Measurements from ENCODE around the gene ATF4.

DNA sequence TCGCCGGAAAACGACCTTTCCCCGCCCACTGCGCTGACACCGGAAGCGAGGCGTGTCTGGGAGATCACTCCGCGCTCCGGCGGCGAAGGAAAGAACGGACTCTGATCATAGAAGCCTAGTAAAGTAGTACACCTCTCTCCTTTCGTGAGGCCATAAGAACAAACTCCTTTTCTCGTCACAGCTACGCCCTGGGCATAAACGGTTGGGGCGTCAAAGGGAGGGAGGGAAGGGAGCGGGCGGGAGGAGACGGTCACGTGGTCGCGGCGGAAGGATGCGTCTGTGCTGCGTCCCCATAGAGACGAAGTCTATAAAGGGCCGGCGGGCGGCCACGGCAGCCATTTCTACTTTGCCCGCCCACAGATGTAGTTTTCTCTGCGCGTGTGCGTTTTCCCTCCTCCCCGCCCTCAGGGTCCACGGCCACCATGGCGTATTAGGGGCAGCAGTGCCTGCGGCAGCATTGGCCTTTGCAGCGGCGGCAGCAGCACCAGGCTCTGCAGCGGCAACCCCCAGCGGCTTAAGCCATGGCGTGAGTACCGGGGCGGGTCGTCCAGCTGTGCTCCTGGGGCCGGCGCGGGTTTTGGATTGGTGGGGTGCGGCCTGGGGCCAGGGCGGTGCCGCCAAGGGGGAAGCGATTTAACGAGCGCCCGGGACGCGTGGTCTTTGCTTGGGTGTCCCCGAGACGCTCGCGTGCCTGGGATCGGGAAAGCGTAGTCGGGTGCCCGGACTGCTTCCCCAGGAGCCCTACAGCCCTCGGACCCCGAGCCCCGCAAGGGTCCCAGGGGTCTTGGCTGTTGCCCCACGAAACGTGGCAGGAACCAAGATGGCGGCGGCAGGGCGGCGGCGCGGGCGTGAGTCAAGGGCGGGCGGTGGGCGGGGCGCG, at the start of gene ATF4:
- TF ChIP-seq, protein P1, sequence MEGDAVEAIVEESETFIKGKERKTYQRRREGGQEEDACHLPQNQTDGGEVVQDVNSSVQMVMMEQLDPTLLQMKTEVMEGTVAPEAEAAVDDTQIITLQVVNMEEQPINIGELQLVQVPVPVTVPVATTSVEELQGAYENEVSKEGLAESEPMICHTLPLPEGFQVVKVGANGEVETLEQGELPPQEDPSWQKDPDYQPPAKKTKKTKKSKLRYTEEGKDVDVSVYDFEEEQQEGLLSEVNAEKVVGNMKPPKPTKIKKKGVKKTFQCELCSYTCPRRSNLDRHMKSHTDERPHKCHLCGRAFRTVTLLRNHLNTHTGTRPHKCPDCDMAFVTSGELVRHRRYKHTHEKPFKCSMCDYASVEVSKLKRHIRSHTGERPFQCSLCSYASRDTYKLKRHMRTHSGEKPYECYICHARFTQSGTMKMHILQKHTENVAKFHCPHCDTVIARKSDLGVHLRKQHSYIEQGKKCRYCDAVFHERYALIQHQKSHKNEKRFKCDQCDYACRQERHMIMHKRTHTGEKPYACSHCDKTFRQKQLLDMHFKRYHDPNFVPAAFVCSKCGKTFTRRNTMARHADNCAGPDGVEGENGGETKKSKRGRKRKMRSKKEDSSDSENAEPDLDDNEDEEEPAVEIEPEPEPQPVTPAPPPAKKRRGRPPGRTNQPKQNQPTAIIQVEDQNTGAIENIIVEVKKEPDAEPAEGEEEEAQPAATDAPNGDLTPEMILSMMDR (conservative IDR thresholded peaks at IDR 0.05; ENCODE audit: low read length) = no peak
- no peak for TF ChIP-seq EZH2phosphoT487 (IDR thresholded peaks at IDR 0.05; ENCODE audit: borderline replicate concordance)

Data from Loucy (cell line).